ENCODE results near the gene SNRNP40.

DNA sequence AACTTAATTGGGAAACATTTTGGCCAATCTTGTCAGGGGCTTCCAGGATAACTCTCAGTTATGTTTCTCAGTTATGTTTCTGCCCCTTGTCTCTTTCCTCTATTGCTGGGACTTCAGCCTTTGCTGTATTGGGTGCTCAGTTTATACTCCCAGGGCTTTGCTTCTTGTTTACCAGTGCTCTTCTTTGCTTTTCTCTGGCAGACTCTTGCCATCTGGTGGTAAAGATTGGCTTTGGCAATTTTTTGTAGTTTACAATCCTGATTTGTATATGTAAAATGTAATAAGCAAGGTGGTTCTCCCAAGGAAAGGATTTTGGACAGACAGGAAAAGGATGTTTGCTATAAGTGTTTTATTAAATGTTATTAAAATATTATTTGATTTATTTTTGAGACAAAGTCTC, 38.4 kb upstream of the SNRNP40 start:
- no peak for TF ChIP-seq GATA3 (IDR thresholded peaks at IDR 0.05; ENCODE audit: low read depth, low read length)
- TF ChIP-seq GATA2 (IDR thresholded peaks at IDR 0.05; ENCODE audit: low read depth, low read length): no peak

Data from SH-SY5Y (cell line).